HEK293T (cell line): Measurements from ENCODE around the gene CLIP3.

Source experiments
- BHLHE40 ChIP-seq: fragments of 450-650 bp; IDR thresholded peaks from 2 replicates; pipeline ENCODE4 v1.6.1; 2016; ENCODE audit warnings: mild to moderate bottlenecking, moderate library complexity, borderline replicate concordance
- ELF4 ChIP-seq: fragments of 450-650 bp; IDR thresholded peaks from 2 replicates; pipeline ENCODE4 v1.6.1; 2017; ENCODE audit warnings: antibody characterized with exemption
- FOXA1 ChIP-seq: fragments of 450-650 bp; IDR thresholded peaks from 2 replicates; pipeline ENCODE4 v1.6.1; 2016; ENCODE audit warnings: mild to moderate bottlenecking
- FOXK2 ChIP-seq: fragments of 450-650 bp; IDR thresholded peaks from 2 replicates; pipeline ENCODE4 v1.6.1; 2016; ENCODE audit warnings: mild to moderate bottlenecking
- FOXM1 ChIP-seq: fragments of 450-650 bp; IDR thresholded peaks from 2 replicates; pipeline ENCODE4 v1.6.1; 2017; ENCODE audit warnings: mild to moderate bottlenecking, borderline replicate concordance
- HDGF ChIP-seq: fragments of 450-650 bp; IDR thresholded peaks from 2 replicates; pipeline ENCODE4 v1.6.1; 2017; ENCODE audit warnings: antibody characterized with exemption, borderline replicate concordance
- L3MBTL2 ChIP-seq: fragments of 450-650 bp; conservative IDR thresholded peaks from 2 replicates; pipeline ENCODE4 v1.6.1; 2016; ENCODE audit warnings: mild to moderate bottlenecking
- NFRKB ChIP-seq: fragments of 450-650 bp; IDR thresholded peaks from 2 replicates; pipeline ENCODE4 v1.6.1; 2016; ENCODE audit warnings: mild to moderate bottlenecking, moderate library complexity
- SP1 ChIP-seq: fragments of 450-650 bp; IDR thresholded peaks from 2 replicates; pipeline ENCODE4 v1.6.1; 2017
- SUZ12 ChIP-seq: fragments of 450-650 bp; IDR thresholded peaks from 2 replicates; pipeline ENCODE4 v1.6.1; 2016; ENCODE audit warnings: mild to moderate bottlenecking
- TARDBP ChIP-seq: fragments of 450-650 bp; IDR thresholded peaks from 2 replicates; pipeline ENCODE4 v1.6.1; 2016
- ZNF384 ChIP-seq: fragments of 450-650 bp; IDR thresholded peaks from 2 replicates; pipeline ENCODE4 v1.6.1; 2016

- TF ChIP-seq ELF4 (no peak), FOXM1 (no peak), BHLHE40 (no peak), NFRKB (no peak), SUZ12 (no peak), TARDBP (no peak), SP1 (no peak), HDGF (no peak), L3MBTL2 (no peak), FOXK2 (no peak), ZNF384 (no peak), FOXA1 (no peak)
Measured at GRCh38 chr19:36001605-36002004, 31.1 kb downstream of the CLIP3 start.
